Measurements from ENCODE around the gene RCOR1. TPM values are rescaled to one million over a fixed set of nuclear protein-coding genes. Genes with fewer than 3 reads are reported as not detected.

RCOR1 gene
- polyA plus RNA-seq, 2 of the 4 experiments (the other 2 are of a cell fraction) = 17.7 to 24.7 TPM

DNA sequence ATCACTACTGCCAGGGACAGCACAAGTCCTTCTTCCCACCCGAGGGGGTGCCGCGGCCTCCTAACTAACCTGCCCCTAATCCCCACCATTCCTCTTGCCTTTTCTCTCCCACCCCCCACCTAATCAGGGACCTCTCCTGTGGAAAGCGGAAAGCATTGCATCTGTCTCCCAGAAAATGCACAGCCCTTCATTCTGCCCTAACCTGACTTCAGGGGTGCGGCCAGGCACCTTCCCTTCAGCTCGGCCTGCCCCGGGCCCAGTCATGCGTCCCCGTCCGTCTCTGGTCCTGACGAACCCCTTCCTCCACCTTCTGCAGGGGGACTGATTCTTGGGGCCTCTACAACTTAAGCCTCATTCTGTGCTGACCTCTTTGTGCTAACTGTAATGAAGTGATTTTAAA lies 140.9 kb downstream of the RCOR1 start:
- WGBS (ENCODE audit: missing lambda C conversion rate) = 87% methylated on average over 11 of the region's 11 CpGs
- FAIRE-seq = no peak
- H3K4me1 ChIP-seq = no peaks in the 10 kb centered on the region

DNA sequence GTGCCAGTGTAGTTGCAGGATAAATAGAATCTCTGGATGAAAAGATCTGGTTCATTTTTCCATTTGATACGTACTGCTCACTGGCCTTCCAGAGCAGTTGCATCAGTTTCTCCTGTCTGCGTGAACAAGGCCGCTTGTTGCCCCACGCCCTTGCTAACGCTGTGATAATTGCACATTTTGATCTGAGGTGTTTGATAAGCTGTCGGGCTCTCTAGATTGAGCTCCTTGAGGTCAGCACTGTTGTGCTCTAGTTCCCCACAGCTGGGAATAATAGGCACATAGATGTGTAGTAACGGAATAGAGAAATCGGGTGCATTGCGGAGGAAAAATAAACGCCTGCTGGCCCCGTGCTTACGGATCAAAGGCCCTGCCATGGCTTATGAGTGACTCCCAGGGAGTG lies 142.0 kb downstream of the RCOR1 start:
- no peaks in the 10 kb centered on the region for H3K4me1 ChIP-seq
- FAIRE-seq (no peak), DNase-seq (ENCODE audit: low read depth in 1 of 2, low spot score in 1 of 2) (no peak), ATAC-seq (no peak)
- H3K4me3 ChIP-seq = no peak overlapping the region
- TF ChIP-seq EHF (CRISPR knock-in tag; IDR thresholded peaks at IDR 0.05) (no peak), EHMT2 (IDR thresholded peaks at IDR 0.05; ENCODE audit: low read depth) (no peak), HEYL (CRISPR knock-in tag; IDR thresholded peaks at IDR 0.05) (no peak), RARB (CRISPR knock-in tag; IDR thresholded peaks at IDR 0.05) (no peak), HDAC2 (IDR thresholded peaks at IDR 0.05) (no peak), HOXB5 (CRISPR knock-in tag; IDR thresholded peaks at IDR 0.05) (no peak), SMC3 (IDR thresholded peaks at IDR 0.05) (no peak), NPAS2 (CRISPR knock-in tag; IDR thresholded peaks at IDR 0.05; ENCODE audit: borderline replicate concordance) (no peak), GATA3 (IDR thresholded peaks at IDR 0.05; ENCODE audit: borderline replicate concordance) (no peak)
- TF ChIP-seq, protein P1, sequence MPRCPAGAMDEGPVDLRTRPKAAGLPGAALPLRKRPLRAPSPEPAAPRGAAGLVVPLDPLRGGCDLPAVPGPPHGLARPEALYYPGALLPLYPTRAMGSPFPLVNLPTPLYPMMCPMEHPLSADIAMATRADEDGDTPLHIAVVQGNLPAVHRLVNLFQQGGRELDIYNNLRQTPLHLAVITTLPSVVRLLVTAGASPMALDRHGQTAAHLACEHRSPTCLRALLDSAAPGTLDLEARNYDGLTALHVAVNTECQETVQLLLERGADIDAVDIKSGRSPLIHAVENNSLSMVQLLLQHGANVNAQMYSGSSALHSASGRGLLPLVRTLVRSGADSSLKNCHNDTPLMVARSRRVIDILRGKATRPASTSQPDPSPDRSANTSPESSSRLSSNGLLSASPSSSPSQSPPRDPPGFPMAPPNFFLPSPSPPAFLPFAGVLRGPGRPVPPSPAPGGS (IDR thresholded peaks at IDR 0.05) = no peak
- H3K4me2 ChIP-seq = no peak overlapping the region
- WGBS (ENCODE audit: missing lambda C conversion rate) = 95% methylated on average over 12 of the region's 12 CpGs
- H3K9me3 ChIP-seq = no peaks in the 10 kb centered on the region
- no peak overlapping the region for H3K27ac ChIP-seq
- POLR2A ChIA-PET = no interaction called here
- CTCF ChIA-PET = interaction anchor here (0.6 to 1.2 kb wide), 5 partner anchors 10 to 41 kb away, joined by 3 to 5 read pairs (median 4); no protein-coding TSS in a partner anchor

More for the DNA sequence above, 140.9 kb downstream of the RCOR1 start:
- no peak overlapping the region for H3K4me3 ChIP-seq
- no peak overlapping the region for H3K4me2 ChIP-seq
- DNase-seq (ENCODE audit: low read depth in 1 of 2, low spot score in 1 of 2) (no peak), ATAC-seq (no peak)
- no peak overlapping the region for H3K27ac ChIP-seq
- TF ChIP-seq, protein P2, sequence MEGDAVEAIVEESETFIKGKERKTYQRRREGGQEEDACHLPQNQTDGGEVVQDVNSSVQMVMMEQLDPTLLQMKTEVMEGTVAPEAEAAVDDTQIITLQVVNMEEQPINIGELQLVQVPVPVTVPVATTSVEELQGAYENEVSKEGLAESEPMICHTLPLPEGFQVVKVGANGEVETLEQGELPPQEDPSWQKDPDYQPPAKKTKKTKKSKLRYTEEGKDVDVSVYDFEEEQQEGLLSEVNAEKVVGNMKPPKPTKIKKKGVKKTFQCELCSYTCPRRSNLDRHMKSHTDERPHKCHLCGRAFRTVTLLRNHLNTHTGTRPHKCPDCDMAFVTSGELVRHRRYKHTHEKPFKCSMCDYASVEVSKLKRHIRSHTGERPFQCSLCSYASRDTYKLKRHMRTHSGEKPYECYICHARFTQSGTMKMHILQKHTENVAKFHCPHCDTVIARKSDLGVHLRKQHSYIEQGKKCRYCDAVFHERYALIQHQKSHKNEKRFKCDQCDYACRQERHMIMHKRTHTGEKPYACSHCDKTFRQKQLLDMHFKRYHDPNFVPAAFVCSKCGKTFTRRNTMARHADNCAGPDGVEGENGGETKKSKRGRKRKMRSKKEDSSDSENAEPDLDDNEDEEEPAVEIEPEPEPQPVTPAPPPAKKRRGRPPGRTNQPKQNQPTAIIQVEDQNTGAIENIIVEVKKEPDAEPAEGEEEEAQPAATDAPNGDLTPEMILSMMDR (IDR thresholded peaks at IDR 0.05) = no peak
- no peak for TF ChIP-seq HOXA7 (CRISPR knock-in tag; IDR thresholded peaks at IDR 0.05)
- no peak for TF ChIP-seq FOXS1 (CRISPR knock-in tag; IDR thresholded peaks at IDR 0.05)
- no peak for TF ChIP-seq ZFP36 (IDR thresholded peaks at IDR 0.05; ENCODE audit: borderline replicate concordance, partially characterized antibody)
- no peak for TF ChIP-seq CEBPB (IDR thresholded peaks at IDR 0.05)
- TF ChIP-seq HOXB13 (CRISPR knock-in tag; IDR thresholded peaks at IDR 0.05; ENCODE audit: low read depth) = no peak
- TF ChIP-seq, protein P3, sequence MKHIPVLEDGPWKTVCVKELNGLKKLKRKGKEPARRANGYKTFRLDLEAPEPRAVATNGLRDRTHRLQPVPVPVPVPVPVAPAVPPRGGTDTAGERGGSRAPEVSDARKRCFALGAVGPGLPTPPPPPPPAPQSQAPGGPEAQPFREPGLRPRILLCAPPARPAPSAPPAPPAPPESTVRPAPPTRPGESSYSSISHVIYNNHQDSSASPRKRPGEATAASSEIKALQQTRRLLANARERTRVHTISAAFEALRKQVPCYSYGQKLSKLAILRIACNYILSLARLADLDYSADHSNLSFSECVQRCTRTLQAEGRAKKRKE (CRISPR knock-in tag; IDR thresholded peaks at IDR 0.05; ENCODE audit: low read depth) = no peak
- TF ChIP-seq RNF2 (IDR thresholded peaks at IDR 0.05; ENCODE audit: borderline replicate concordance, low read depth) = no peak
- no peak for TF ChIP-seq RCOR1 (IDR thresholded peaks at IDR 0.05; ENCODE audit: low read depth, low read length)
- TF ChIP-seq, protein P4, sequence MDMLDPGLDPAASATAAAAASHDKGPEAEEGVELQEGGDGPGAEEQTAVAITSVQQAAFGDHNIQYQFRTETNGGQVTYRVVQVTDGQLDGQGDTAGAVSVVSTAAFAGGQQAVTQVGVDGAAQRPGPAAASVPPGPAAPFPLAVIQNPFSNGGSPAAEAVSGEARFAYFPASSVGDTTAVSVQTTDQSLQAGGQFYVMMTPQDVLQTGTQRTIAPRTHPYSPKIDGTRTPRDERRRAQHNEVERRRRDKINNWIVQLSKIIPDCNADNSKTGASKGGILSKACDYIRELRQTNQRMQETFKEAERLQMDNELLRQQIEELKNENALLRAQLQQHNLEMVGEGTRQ (IDR thresholded peaks at IDR 0.05) = no peak
- TF ChIP-seq KDM5A (IDR thresholded peaks at IDR 0.05) = no peak
- TF ChIP-seq HOXB5 (CRISPR knock-in tag; IDR thresholded peaks at IDR 0.05) = no peak
- TF ChIP-seq, protein P5, sequence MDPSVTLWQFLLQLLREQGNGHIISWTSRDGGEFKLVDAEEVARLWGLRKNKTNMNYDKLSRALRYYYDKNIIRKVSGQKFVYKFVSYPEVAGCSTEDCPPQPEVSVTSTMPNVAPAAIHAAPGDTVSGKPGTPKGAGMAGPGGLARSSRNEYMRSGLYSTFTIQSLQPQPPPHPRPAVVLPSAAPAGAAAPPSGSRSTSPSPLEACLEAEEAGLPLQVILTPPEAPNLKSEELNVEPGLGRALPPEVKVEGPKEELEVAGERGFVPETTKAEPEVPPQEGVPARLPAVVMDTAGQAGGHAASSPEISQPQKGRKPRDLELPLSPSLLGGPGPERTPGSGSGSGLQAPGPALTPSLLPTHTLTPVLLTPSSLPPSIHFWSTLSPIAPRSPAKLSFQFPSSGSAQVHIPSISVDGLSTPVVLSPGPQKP (IDR thresholded peaks at IDR 0.05; ENCODE audit: low read depth, low read length) = no peak
- POLR2A ChIA-PET = no interaction called here
- H3K9me3 ChIP-seq = no peaks in the 10 kb centered on the region
- CTCF ChIA-PET = interaction anchor here (0.8 kb wide), 1 partner anchor 16 kb away, joined by 4 read pairs; no protein-coding TSS in a partner anchor

Data from A549 (cell line).